Vagina (tissue), 2 donors: ENCODE results near the gene ZBTB16.

Source experiments
- POLR2A ChIP-seq, 2 donors: fragments of 450-650 bp; IDR thresholded peaks; one replicate each; pipeline ENCODE4 v1.6.1; 2017; ENCODE audit warnings: antibody characterized with exemption in 2 of 2, mild to moderate bottlenecking in 2 of 2, moderate library complexity in 2 of 2
- POLR2AphosphoS5 ChIP-seq, 2 donors: sonication (generic); formaldehyde crosslinking; IDR thresholded peaks; one replicate each; pipeline ENCODE4 v1.9.0; 2017; ENCODE audit warnings: antibody characterized with exemption in 2 of 2, mild to moderate bottlenecking in 2 of 2, low read depth in 1 of 2; ENCODE audit not compliant: insufficient read depth in 1 of 2
- TF ChIP-seq, protein P1 (sequence below), 3 experiments: fragments of 450-650 bp in 2 of 3; fragments of 200-600 bp in 1 of 3; sonication (generic) in 1 of 3; IDR thresholded peaks; one replicate each; pipeline ENCODE4 v1.5.1; 2017 to 2019; ENCODE audit warnings: antibody characterized with exemption in 3 of 3, mild to moderate bottlenecking in 2 of 3, moderate library complexity in 2 of 3

DNA sequence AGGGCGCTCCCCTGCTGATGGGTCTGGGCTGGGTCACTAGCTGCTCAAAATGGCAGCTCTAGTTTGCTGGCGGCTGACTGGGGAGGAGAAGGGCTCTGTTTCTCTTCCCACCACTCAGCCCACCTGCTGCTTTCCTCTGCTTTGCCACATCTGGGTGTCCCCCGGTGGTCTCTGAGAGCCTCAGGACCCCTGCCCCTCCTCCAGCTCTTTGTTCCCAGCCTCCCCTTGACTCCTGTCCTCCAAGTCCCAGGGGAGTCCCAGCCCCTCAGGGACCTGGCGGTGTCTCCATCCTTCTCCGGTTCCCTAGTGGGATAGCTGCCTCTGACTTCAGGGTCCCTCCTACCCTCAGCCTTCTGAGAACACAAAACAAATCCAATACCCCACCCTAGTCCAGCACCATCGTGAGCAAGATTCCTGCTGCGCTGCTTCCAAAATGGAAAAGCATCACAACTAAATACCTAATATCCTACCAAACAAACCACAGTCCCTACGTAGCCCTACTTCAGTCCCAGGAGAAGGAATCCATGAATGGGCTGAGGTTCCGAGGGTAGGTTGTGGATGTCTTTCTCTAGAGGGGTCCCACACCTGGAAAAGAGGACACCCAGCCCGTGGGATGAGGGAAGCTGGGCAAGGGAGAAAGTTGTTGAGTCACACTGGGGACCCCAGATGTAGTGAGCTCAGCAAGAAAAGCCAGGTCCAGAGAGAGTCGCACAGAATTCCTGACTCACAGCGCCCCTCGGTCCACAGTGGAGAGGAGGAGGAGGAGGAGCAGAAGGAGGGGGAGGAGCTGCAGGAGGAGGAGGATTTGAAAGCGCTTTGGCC is 191.7 kb downstream of the ZBTB16 start:
- no peak for TF ChIP-seq POLR2AphosphoS5 (IDR thresholded peaks at IDR 0.05; ENCODE audit: insufficient read depth in 1 of 2, low read depth in 1 of 2)
- TF ChIP-seq, protein P1, sequence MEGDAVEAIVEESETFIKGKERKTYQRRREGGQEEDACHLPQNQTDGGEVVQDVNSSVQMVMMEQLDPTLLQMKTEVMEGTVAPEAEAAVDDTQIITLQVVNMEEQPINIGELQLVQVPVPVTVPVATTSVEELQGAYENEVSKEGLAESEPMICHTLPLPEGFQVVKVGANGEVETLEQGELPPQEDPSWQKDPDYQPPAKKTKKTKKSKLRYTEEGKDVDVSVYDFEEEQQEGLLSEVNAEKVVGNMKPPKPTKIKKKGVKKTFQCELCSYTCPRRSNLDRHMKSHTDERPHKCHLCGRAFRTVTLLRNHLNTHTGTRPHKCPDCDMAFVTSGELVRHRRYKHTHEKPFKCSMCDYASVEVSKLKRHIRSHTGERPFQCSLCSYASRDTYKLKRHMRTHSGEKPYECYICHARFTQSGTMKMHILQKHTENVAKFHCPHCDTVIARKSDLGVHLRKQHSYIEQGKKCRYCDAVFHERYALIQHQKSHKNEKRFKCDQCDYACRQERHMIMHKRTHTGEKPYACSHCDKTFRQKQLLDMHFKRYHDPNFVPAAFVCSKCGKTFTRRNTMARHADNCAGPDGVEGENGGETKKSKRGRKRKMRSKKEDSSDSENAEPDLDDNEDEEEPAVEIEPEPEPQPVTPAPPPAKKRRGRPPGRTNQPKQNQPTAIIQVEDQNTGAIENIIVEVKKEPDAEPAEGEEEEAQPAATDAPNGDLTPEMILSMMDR (IDR thresholded peaks at IDR 0.05) = no peak
- no peak for TF ChIP-seq POLR2A (IDR thresholded peaks at IDR 0.05)
